ENCODE measurements around the gene ZNF385B. TPM values are rescaled to one million over a fixed set of nuclear protein-coding genes. Genes with fewer than 3 reads are reported as not detected.
"Not testable (repeated sequence)": the region's sequence is repeated elsewhere in the genome, so short reads cannot be mapped to it uniquely, and the experiment has no call there.

The ZNF385B gene
- total RNA-seq, 4 donors from 2014 or later, result 0.89 to 3.6 (median 1.8) TPM

GRCh38 chr2:179642462-179642861 is 218.9 kb downstream of the ZNF385B start:
- no peaks in the 10 kb centered on the region for H3K27me3 ChIP-seq
- no peak overlapping the region for H3K27ac ChIP-seq
- H3K4me3 ChIP-seq, result no peak overlapping the region
- 84% methylated on average over 2 of the region's 2 CpGs for WGBS
- no peaks in the 10 kb centered on the region for H3K9me3 ChIP-seq
- DNase-seq (ENCODE audit: low spot score in 2 of 2), result no peak
- no peaks in the 10 kb centered on the region for H3K36me3 ChIP-seq
- TF ChIP-seq POLR2A (IDR thresholded peaks at IDR 0.05) (no peak), EP300 (IDR thresholded peaks at IDR 0.05) (no peak), CTCF (IDR thresholded peaks at IDR 0.05) (no peak)
- no peaks in the 10 kb centered on the region for H3K4me1 ChIP-seq

GRCh38 chr2:179636995-179637394 is 224.4 kb downstream of the ZNF385B start:
- TF ChIP-seq POLR2A (IDR thresholded peaks at IDR 0.05), result no peak
- no peak for TF ChIP-seq POLR2AphosphoS5 (IDR thresholded peaks at IDR 0.05)
- TF ChIP-seq CTCF (IDR thresholded peaks at IDR 0.05), result no peak
- TF ChIP-seq EP300 (IDR thresholded peaks at IDR 0.05), result no peak
- Histone ChIP-seq H3K36me3 (no peaks in the 10 kb centered on the region), H3K4me3 (no peak overlapping the region), H3K4me1 (peaks cover 6% of the 10 kb centered on the region), H3K9me3 (no peaks in the 10 kb centered on the region), H3K27me3 (no peaks in the 10 kb centered on the region), H3K27ac (no peak overlapping the region)
- 66% methylated on average over 2 of the region's 2 CpGs for whole genome bisulfite sequencing
- no peak for DNase-seq (ENCODE audit: low spot score in 2 of 2)

GRCh38 chr2:179636100-179636980 is 225.1 kb downstream of the ZNF385B start:
- no peak for DNase-seq (ENCODE audit: low spot score in 2 of 2)
- WGBS, result 74% methylated on average over 6 of the region's 6 CpGs

GRCh38 chr2:179631769-179632385 is 229.5 kb downstream of the ZNF385B start:
- not testable (repeated sequence) for H3K27ac ChIP-seq; H3K4me1 ChIP-seq; H3K36me3 ChIP-seq; H3K27me3 ChIP-seq; H3K9me3 ChIP-seq; H3K4me3 ChIP-seq; DNase-seq (ENCODE audit: low spot score in 2 of 2)
- WGBS, result 83% methylated on average over 2 of the region's 2 CpGs

More at GRCh38 chr2:179636100-179636980, 225.1 kb downstream of the ZNF385B start:
- Histone ChIP-seq H3K27me3 (no peaks in the 10 kb centered on the region), H3K4me3 (no peak overlapping the region), H3K4me1 (peaks cover 6% of the 10 kb centered on the region), H3K9me3 (no peaks in the 10 kb centered on the region), H3K36me3 (no peaks in the 10 kb centered on the region), H3K27ac (no peak overlapping the region)
- TF ChIP-seq POLR2A (IDR thresholded peaks at IDR 0.05) (no peak), POLR2AphosphoS5 (IDR thresholded peaks at IDR 0.05) (no peak), EP300 (IDR thresholded peaks at IDR 0.05) (no peak), CTCF (IDR thresholded peaks at IDR 0.05) (no peak)

GRCh38 chr2:179629776-179630175 is 231.6 kb downstream of the ZNF385B start:
- not testable (repeated sequence) for H3K4me1 ChIP-seq; H3K4me3 ChIP-seq; H3K27ac ChIP-seq; H3K27me3 ChIP-seq; DNase-seq (ENCODE audit: low spot score in 2 of 2); H3K9me3 ChIP-seq; H3K36me3 ChIP-seq
- WGBS, result 78% methylated on average over 5 of the region's 5 CpGs

- TF ChIP-seq EP300 (IDR thresholded peaks at IDR 0.05) (no peak), POLR2A (IDR thresholded peaks at IDR 0.05) (no peak), POLR2AphosphoS5 (IDR thresholded peaks at IDR 0.05) (no peak), CTCF (IDR thresholded peaks at IDR 0.05) (no peak)
- DNase-seq (ENCODE audit: low spot score in 2 of 2), result no peak
- 81% methylated on average over 2 of the region's 2 CpGs for WGBS
- Histone ChIP-seq H3K4me3 (no peak overlapping the region), H3K4me1 (no peaks in the 10 kb centered on the region), H3K27me3 (no peaks in the 10 kb centered on the region), H3K9me3 (no peaks in the 10 kb centered on the region), H3K36me3 (no peaks in the 10 kb centered on the region), H3K27ac (no peak overlapping the region)
Measured at GRCh38 chr2:179626261-179626660, 235.2 kb downstream of the ZNF385B start.
